H54 (cell line): ENCODE measurements around the gene KIF25.

Experiments
- DNase-seq: peaks from one replicate; pipeline ENCODE4 v3.0.0; 2011; ENCODE audit warnings: low spot score, mixed read lengths; ENCODE audit not compliant: insufficient read length
- FAIRE-seq: peaks from 3 replicates; lab custom pipeline; 2011; peaks lifted over from hg19 to GRCh38; lab: Jason Lieb, UNC
- POLR2A ChIP-seq: IDR thresholded peaks from 2 replicates; pipeline ENCODE4 v1.6.1; 2011; ENCODE audit warnings: low read depth, mild to moderate bottlenecking, low read length

The KIF25 gene

GRCh38 chr6:168012431-168013249, 15.2 kb downstream of the KIF25 start:
- no peak for TF ChIP-seq POLR2A
- FAIRE-seq (no peak), DNase-seq (no peak)

GRCh38 chr6:168013250-168013915, 15.9 kb downstream of the KIF25 start:
- no peak for TF ChIP-seq POLR2A
- DNase-seq (no peak), FAIRE-seq (no peak)

GRCh38 chr6:168014428-168014827, 17.0 kb downstream of the KIF25 start:
- DNase-seq (no peak), FAIRE-seq (no peak)
- TF ChIP-seq POLR2A: no peak

GRCh38 chr6:168015009-168015408, 17.5 kb downstream of the KIF25 start:
- no peak for FAIRE-seq

GRCh38 chr6:168015482-168016175, 18.2 kb downstream of the KIF25 start:
- FAIRE-seq (no peak), DNase-seq (no peak)
- no peak for TF ChIP-seq POLR2A

More at GRCh38 chr6:168015009-168015408, 17.5 kb downstream of the KIF25 start:
- DNase-seq: no peak
- no peak for TF ChIP-seq POLR2A

GRCh38 chr6:168016176-168016620, 18.7 kb downstream of the KIF25 start:
- no peak for DNase-seq
- no peak for TF ChIP-seq POLR2A
- no peak for FAIRE-seq

GRCh38 chr6:168016721-168017525, 19.5 kb downstream of the KIF25 start:
- TF ChIP-seq POLR2A: no peak
- DNase-seq (no peak), FAIRE-seq (no peak)

- no peak for TF ChIP-seq POLR2A
- FAIRE-seq (no peak), DNase-seq (no peak)
Observed at GRCh38 chr6:168017629-168018028, 20.2 kb downstream of the KIF25 start.

- no peak for TF ChIP-seq POLR2A
- FAIRE-seq (no peak), DNase-seq (no peak)
Observed at GRCh38 chr6:168018664-168019063, 21.2 kb downstream of the KIF25 start.

GRCh38 chr6:168020242-168020641, 22.8 kb downstream of the KIF25 start:
- FAIRE-seq: no peak
- no peak for DNase-seq

GRCh38 chr6:168021581-168021980, 24.1 kb downstream of the KIF25 start:
- TF ChIP-seq POLR2A: no peak
- DNase-seq (no peak), FAIRE-seq (no peak)

More at GRCh38 chr6:168020242-168020641, 22.8 kb downstream of the KIF25 start:
- TF ChIP-seq POLR2A: no peak

GRCh38 chr6:168022488-168023321, 25.2 kb downstream of the KIF25 start:
- DNase-seq (no peak), FAIRE-seq (no peak)
- no peak for TF ChIP-seq POLR2A
